H9 (cell line): ENCODE data around the gene SDE2. TPM values are rescaled to one million over a fixed set of nuclear protein-coding genes. Genes with fewer than 3 reads are reported as not detected.

ENCODE experiments used
- DNase-seq: peaks from one replicate; pipeline ENCODE4 v3.0.0-alpha.2; 2017
- H2AFZ ChIP-seq: one replicate; pipeline ENCODE4 v1.6.1; 2013; ENCODE audit warnings: mild to moderate bottlenecking, low read length, control low read depth, moderate library complexity
- H2AK5ac ChIP-seq: 2 replicates; pipeline ENCODE4 v1.6.1; 2013; ENCODE audit warnings: low read length, control low read depth, mixed read lengths; ENCODE audit not compliant: insufficient read length
- H2BK120ac ChIP-seq: one replicate; pipeline ENCODE4 v1.6.1; 2013; ENCODE audit warnings: low read depth, mild to moderate bottlenecking, low read length, control low read depth, inconsistent platforms; ENCODE audit not compliant: poor library complexity, severe bottlenecking
- H2BK12ac ChIP-seq: 2 replicates; pipeline ENCODE4 v1.6.1; 2013; ENCODE audit warnings: low read length, control low read depth, mixed read lengths, low read depth; ENCODE audit not compliant: insufficient read length
- H2BK15ac ChIP-seq: 2 replicates; pipeline ENCODE4 v1.6.1; 2013; ENCODE audit warnings: low read depth, low read length, control low read depth
- H2BK20ac ChIP-seq: one replicate; pipeline ENCODE4 v1.6.1; 2013; ENCODE audit warnings: low read depth, mild to moderate bottlenecking, low read length, control low read depth, inconsistent platforms; ENCODE audit not compliant: poor library complexity, severe bottlenecking
- H2BK5ac ChIP-seq: 2 replicates; pipeline ENCODE4 v1.6.1; 2013; ENCODE audit warnings: low read length, control low read depth, mixed read lengths; ENCODE audit not compliant: insufficient read length
- H3K14ac ChIP-seq: 2 replicates; pipeline ENCODE4 v1.6.1; 2013; ENCODE audit warnings: low read length, control low read depth; ENCODE audit not compliant: insufficient read depth
- H3K18ac ChIP-seq: 2 replicates; pipeline ENCODE4 v1.6.1; 2013; ENCODE audit warnings: low read depth, mild to moderate bottlenecking, mixed read lengths, low read length, control low read depth; ENCODE audit not compliant: insufficient read length
- H3K23ac ChIP-seq: 2 replicates; pipeline ENCODE4 v1.6.1; 2013; ENCODE audit warnings: low read length, control low read depth, mixed read lengths, low read depth; ENCODE audit not compliant: insufficient read length
- H3K23me2 ChIP-seq: 2 replicates; pipeline ENCODE4 v1.6.1; 2013; ENCODE audit warnings: low read depth, mild to moderate bottlenecking, mixed read lengths, low read length, control low read depth; ENCODE audit not compliant: insufficient read length, poor library complexity, severe bottlenecking
- H3K27ac ChIP-seq: 2 replicates; pipeline ENCODE4 v1.5.1; 2013; ENCODE audit warnings: low read length, control low read depth, mixed read lengths, low read depth; ENCODE audit not compliant: insufficient read length
- H3K27me3 ChIP-seq: 2 replicates; pipeline ENCODE4 v1.6.1; 2013; ENCODE audit warnings: low read length, control low read depth, inconsistent platforms; ENCODE audit not compliant: insufficient read depth
- H3K4ac ChIP-seq: 2 replicates; pipeline ENCODE4 v1.6.1; 2013; ENCODE audit warnings: low read depth, mild to moderate bottlenecking, control low read depth, inconsistent platforms, low read length, moderate library complexity
- H3K4me1 ChIP-seq: 2 replicates; pipeline ENCODE4 v1.6.1; 2013; ENCODE audit warnings: low read length, control low read depth, inconsistent platforms; ENCODE audit not compliant: insufficient read depth
- H3K4me2 ChIP-seq: 2 replicates; pipeline ENCODE4 v1.6.1; 2013; ENCODE audit warnings: low read length, control low read depth, mixed read lengths; ENCODE audit not compliant: insufficient read length, insufficient read depth
- H3K56ac ChIP-seq: 2 replicates; pipeline ENCODE4 v1.6.1; 2013; ENCODE audit warnings: low read depth, mild to moderate bottlenecking, mixed read lengths, low read length, control low read depth; ENCODE audit not compliant: insufficient read length
- H3K79me1 ChIP-seq: 2 replicates; pipeline ENCODE4 v1.6.1; 2013; ENCODE audit warnings: low read depth, mild to moderate bottlenecking, moderate library complexity, low read length, control low read depth, inconsistent platforms; ENCODE audit not compliant: insufficient read depth, poor library complexity, severe bottlenecking
- H3K79me2 ChIP-seq: 2 replicates; pipeline ENCODE4 v1.6.1; 2013; ENCODE audit warnings: low read length, control low read depth, inconsistent platforms; ENCODE audit not compliant: insufficient read depth
- H3K9ac ChIP-seq: 2 replicates; pipeline ENCODE4 v1.6.1; 2013; ENCODE audit warnings: low read length, control low read depth, mixed read lengths; ENCODE audit not compliant: insufficient read length; ENCODE audit errors: extremely low read depth
- H3K9me3 ChIP-seq: one replicate; pipeline ENCODE4 v1.6.1; 2013; ENCODE audit warnings: low read depth, low read length, inconsistent platforms; ENCODE audit not compliant: control insufficient read depth
- H3T11ph ChIP-seq: one replicate; pipeline ENCODE4 v1.6.1; 2013; ENCODE audit warnings: mild to moderate bottlenecking, low read length, control low read depth, inconsistent platforms
- H4K20me1 ChIP-seq: one replicate; pipeline ENCODE4 v1.6.1; 2013; ENCODE audit not compliant: control insufficient read depth, insufficient read length, insufficient read depth
- H4K5ac ChIP-seq: 2 replicates; pipeline ENCODE4 v1.6.1; 2013; ENCODE audit warnings: low read depth, mild to moderate bottlenecking, mixed read lengths, low read length, control low read depth; ENCODE audit not compliant: insufficient read length
- H4K8ac ChIP-seq: replicated peaks from 2 replicates; pipeline ENCODE4 v1.6.1; 2013; ENCODE audit warnings: low read length, control low read depth, mixed read lengths, low read depth; ENCODE audit not compliant: insufficient read length
- H4K91ac ChIP-seq: 2 replicates; pipeline ENCODE4 v1.6.1; 2013; ENCODE audit warnings: low read depth, mild to moderate bottlenecking, moderate library complexity, mixed read lengths, low read length, control low read depth; ENCODE audit not compliant: insufficient read length
- H3K27ac Mint-ChIP-seq, 3 experiments: 2 replicates in 2 of 3; 3 replicates in 1 of 3; pipeline ENCODE4 v1.8.0; 2020 to 2021; ENCODE audit warnings: mixed read lengths in 3 of 3, mild to moderate bottlenecking in 1 of 3, moderate library complexity in 1 of 3
- H3K27me3 Mint-ChIP-seq: 2 replicates; pipeline ENCODE4 v1.8.0; 2021; ENCODE audit warnings: low read depth, mild to moderate bottlenecking, moderate library complexity, mixed read lengths
- H3K36me3 Mint-ChIP-seq, 3 experiments: 2 replicates in 2 of 3; 3 replicates in 1 of 3; pipeline ENCODE4 v1.8.0; 2020 to 2021; ENCODE audit warnings: low read depth in 3 of 3, mixed read lengths in 3 of 3; ENCODE audit not compliant: insufficient read depth in 1 of 3
- H3K4me1 Mint-ChIP-seq, 2 experiments: 2 replicates each; pipeline ENCODE4 v1.8.0; 2020; ENCODE audit warnings: mixed read lengths in 2 of 2
- H3K4me3 Mint-ChIP-seq, 2 experiments: 2 replicates in 1 of 2; 3 replicates in 1 of 2; pipeline ENCODE4 v1.8.0; 2020 to 2021; ENCODE audit warnings: mild to moderate bottlenecking in 2 of 2, mixed read lengths in 2 of 2, moderate library complexity in 1 of 2
- H3K9me3 Mint-ChIP-seq, 2 experiments: 2 replicates in 1 of 2; 3 replicates in 1 of 2; pipeline ENCODE4 v1.8.0; 2020; ENCODE audit warnings: mild to moderate bottlenecking in 2 of 2, mixed read lengths in 2 of 2, moderate library complexity in 1 of 2
- CTCF ChIP-seq: fragments of 200-600 bp; sonication (generic); conservative IDR thresholded peaks from 3 replicates; pipeline ENCODE4 v1.8.0; 2021; ENCODE audit warnings: antibody characterized with exemption, mild to moderate bottlenecking
- WGBS: extraction: QIAGEN DNeasy Blood & Tissue Kit; methylation state at CpG from one replicate; pipeline ENCODE4 v1.1.7; 2013; ENCODE audit warnings: missing lambda C conversion rate, low lambda C conversion rate, mixed read lengths; ENCODE audit not compliant: insufficient read length; ENCODE audit errors: extremely low coverage; 5-methylcytosine and 5-hydroxymethylcytosine counted together
- total RNA-seq: library from RNA; stranded (reverse); gene quantifications from 2 replicates; pipeline ENCODE4 v1.2.1, GENCODE V29; 2021

SDE2 gene
- total RNA-seq, 1 experiment from 2014 or later = 20.5 TPM

- H3K23ac ChIP-seq = no peak overlapping the region
- H3K4me1 ChIP-seq = peaks cover 9% of the 10 kb centered on the region; the same call in 1 of the 2 replicates
These were observed 3.7 kb upstream of the SDE2 start for GRCh38 chr1:226002667-226003501.

More at GRCh38 chr1:226002667-226003501, 3.7 kb upstream of the SDE2 start:
- Histone ChIP-seq H3K27me3 (no peaks in the 10 kb centered on the region), H3K9ac (no peak overlapping the region), H3K14ac (no peak overlapping the region), H4K91ac (no peak overlapping the region), H2BK120ac (no peak overlapping the region), H2BK15ac (no peak overlapping the region), H4K20me1 (no peaks in the 10 kb centered on the region), H2BK20ac (no peak overlapping the region), H4K5ac (no peak overlapping the region), H2AFZ (no peak overlapping the region), H4K8ac (no peak overlapping the region), H3K56ac (no peak overlapping the region), H3K79me2 (peaks cover 11% of the 10 kb centered on the region; the same call in 1 of the 2 replicates), H3K4ac (no peak overlapping the region), H3K79me1 (no peaks in the 10 kb centered on the region), H2BK12ac (no peak overlapping the region), H3K18ac (no peak overlapping the region), H3K9me3 (no peaks in the 10 kb centered on the region), H2BK5ac (no peak overlapping the region), H3K27ac (no peak overlapping the region), H3K23me2 (peaks cover 12% of the 10 kb centered on the region), H3T11ph (no peak overlapping the region), H2AK5ac (no peak overlapping the region), H3K4me2 (no peak overlapping the region)
- Mint-ChIP-seq H3K9me3 (no peaks in the 10 kb centered on the region; a peak in 1 of 5 replicates), H3K27me3 (no peaks in the 10 kb centered on the region; the same call in 1 of the 2 replicates), H3K4me1 (peaks cover 27 to 30% of the 10 kb centered on the region in 2 experiments), H3K36me3 (peaks cover 0 to 4% (median 2%) of the 10 kb centered on the region in 3 experiments; a peak in 3 of 7 replicates), H3K4me3 (peak overlapping the region in 1 of 2 experiments; percentile 14; a peak in 1 of 5 replicates), H3K27ac (peak overlapping the region in 2 of 3 experiments; percentile 68 to 71; a peak in 4 of 7 replicates)
- WGBS = no CpG with 5 or more reads among the region's 4 CpGs
- peak; percentile 95 for DNase-seq
- TF ChIP-seq CTCF = no peak
